Measurements from ENCODE around the gene HEYL.

Gene HEYL

GRCh38 chr1:39639305-39640130 lies at the start of gene HEYL:
HEYL (minus strand) TSS chr1:39639643; CDS start chr1:39639625, 18 bp downstream.
- DNase-seq = peak; percentile 32 to 59

- no peak for DNase-seq
These were observed 49.8 kb upstream of the HEYL start for GRCh38 chr1:39689214-39689613.

- no peak for DNase-seq
These were observed 49.3 kb upstream of the HEYL start for GRCh38 chr1:39688706-39689105.

GRCh38 chr1:39687243-39687642 lies 47.8 kb upstream of the HEYL start:
- no peak for DNase-seq

- no peak for DNase-seq
These were observed 45.6 kb upstream of the HEYL start for GRCh38 chr1:39685071-39685470.

GRCh38 chr1:39684313-39684664 lies 44.8 kb upstream of the HEYL start:
- DNase-seq = no peak

GRCh38 chr1:39683591-39684312 lies 44.3 kb upstream of the HEYL start:
- no peak for DNase-seq

- no peak for DNase-seq
These were observed 42.6 kb upstream of the HEYL start for GRCh38 chr1:39681999-39682398.

- DNase-seq = no peak
These were observed 41.9 kb upstream of the HEYL start for GRCh38 chr1:39681294-39681693.

GRCh38 chr1:39680751-39681150 lies 41.3 kb upstream of the HEYL start:
- DNase-seq = no peak

GRCh38 chr1:39679821-39680220 lies 40.4 kb upstream of the HEYL start:
- DNase-seq = no peak

GRCh38 chr1:39678889-39679288 lies 39.4 kb upstream of the HEYL start:
- DNase-seq = no peak

GRCh38 chr1:39677645-39678044 lies 38.2 kb upstream of the HEYL start:
- DNase-seq = no peak

GRCh38 chr1:39676948-39677548 lies 37.6 kb upstream of the HEYL start:
- peak; percentile 68 to 75 for DNase-seq

GRCh38 chr1:39675220-39675619 lies 35.8 kb upstream of the HEYL start:
- DNase-seq = no peak

- no peak for DNase-seq
These were observed 33.8 kb upstream of the HEYL start for GRCh38 chr1:39673215-39673614.

- DNase-seq = peak in 1 of 2 experiments; percentile 6
These were observed 33.1 kb upstream of the HEYL start for GRCh38 chr1:39672551-39672947.

GRCh38 chr1:39671793-39672550 lies 32.5 kb upstream of the HEYL start, which contains the start of gene NT5C1A:
NT5C1A (minus strand) TSS chr1:39672107; CDS start chr1:39672038, 69 bp downstream.
- no peak for DNase-seq

GRCh38 chr1:39671433-39671792 lies 32.0 kb upstream of the HEYL start:
- no peak for DNase-seq

- no peak for DNase-seq
These were observed 31.2 kb upstream of the HEYL start for GRCh38 chr1:39670689-39671088.

- no peak for DNase-seq
These were observed 29.5 kb upstream of the HEYL start for GRCh38 chr1:39668894-39669293.

GRCh38 chr1:39668111-39668510 lies 28.7 kb upstream of the HEYL start:
- DNase-seq = no peak

- no peak for DNase-seq
These were observed 27.3 kb upstream of the HEYL start for GRCh38 chr1:39666772-39667171.
